Measurements from ENCODE around the gene NT5M.

The NT5M gene

DNA sequence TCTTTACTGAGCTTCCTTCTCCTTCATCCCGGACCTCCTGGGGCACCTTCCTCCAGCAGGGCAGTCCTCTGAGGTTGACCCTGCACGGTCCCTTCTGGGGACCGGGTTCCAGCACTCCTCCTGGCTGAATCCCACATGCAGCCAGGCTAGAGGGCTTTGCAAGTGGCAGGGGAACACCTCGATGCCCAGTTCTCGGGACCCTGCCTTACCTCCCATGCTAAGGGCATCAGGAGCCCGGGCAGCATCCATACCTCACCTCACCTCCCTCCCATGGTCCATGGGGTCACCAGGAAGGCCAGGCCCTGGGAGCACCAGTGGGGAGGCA is 81.1 kb downstream of the NT5M start:
- TF ChIP-seq, protein P1, sequence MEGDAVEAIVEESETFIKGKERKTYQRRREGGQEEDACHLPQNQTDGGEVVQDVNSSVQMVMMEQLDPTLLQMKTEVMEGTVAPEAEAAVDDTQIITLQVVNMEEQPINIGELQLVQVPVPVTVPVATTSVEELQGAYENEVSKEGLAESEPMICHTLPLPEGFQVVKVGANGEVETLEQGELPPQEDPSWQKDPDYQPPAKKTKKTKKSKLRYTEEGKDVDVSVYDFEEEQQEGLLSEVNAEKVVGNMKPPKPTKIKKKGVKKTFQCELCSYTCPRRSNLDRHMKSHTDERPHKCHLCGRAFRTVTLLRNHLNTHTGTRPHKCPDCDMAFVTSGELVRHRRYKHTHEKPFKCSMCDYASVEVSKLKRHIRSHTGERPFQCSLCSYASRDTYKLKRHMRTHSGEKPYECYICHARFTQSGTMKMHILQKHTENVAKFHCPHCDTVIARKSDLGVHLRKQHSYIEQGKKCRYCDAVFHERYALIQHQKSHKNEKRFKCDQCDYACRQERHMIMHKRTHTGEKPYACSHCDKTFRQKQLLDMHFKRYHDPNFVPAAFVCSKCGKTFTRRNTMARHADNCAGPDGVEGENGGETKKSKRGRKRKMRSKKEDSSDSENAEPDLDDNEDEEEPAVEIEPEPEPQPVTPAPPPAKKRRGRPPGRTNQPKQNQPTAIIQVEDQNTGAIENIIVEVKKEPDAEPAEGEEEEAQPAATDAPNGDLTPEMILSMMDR (IDR thresholded peaks at IDR 0.05), result no peak
- no peak overlapping the region for H3K4me3 ChIP-seq
- no peak for DNase-seq (ENCODE audit: low spot score)
- no peak overlapping the region for H3K27ac ChIP-seq

DNA sequence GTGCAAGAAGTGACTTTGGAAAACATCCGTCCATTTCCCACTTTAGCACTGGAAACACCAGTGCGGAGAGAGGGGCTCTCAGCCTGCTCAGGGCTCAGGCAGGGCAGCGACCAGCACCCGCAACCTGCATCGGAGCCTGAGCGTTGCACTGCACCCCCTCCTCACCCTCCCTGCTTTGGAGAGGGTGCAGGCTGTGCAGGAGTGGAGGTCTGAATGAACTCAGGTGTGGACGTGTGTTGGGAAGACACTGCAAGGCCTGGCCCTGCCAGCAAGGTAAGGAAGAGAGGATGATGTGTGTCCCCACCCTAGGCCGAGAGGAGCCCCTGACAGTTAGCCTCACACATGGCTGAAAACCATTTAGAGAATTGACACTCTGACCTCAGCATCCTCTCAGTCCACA is 81.8 kb downstream of the NT5M start:
- TF ChIP-seq, protein P1 (IDR thresholded peaks at IDR 0.05), result no peak
- no peak overlapping the region for H3K27ac ChIP-seq
- no peak for DNase-seq (ENCODE audit: low spot score)
- H3K4me3 ChIP-seq, result no peak overlapping the region

DNA sequence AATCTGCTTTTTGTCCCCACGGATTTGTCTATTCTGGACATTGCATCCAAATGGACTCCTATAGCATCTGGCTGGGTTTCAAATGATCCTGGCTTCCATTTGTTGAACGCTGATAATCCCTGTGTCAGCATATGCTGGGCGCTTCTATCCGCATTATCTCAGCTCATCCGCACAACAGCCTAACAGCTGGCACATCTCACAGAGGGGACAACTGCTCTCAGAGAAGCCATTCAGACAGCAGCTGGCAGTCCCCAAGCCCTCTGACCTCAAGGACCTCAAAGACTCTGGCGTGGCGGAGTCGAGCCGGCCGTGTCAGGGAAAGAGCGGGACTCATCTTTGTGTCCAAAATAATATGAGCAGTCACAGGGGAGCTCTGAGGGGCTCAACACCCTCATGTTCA is 82.3 kb downstream of the NT5M start:
- no peak for DNase-seq (ENCODE audit: low spot score)
- no peak overlapping the region for H3K27ac ChIP-seq
- H3K4me3 ChIP-seq, result no peak overlapping the region
- TF ChIP-seq, protein P1 (IDR thresholded peaks at IDR 0.05), result no peak

DNA sequence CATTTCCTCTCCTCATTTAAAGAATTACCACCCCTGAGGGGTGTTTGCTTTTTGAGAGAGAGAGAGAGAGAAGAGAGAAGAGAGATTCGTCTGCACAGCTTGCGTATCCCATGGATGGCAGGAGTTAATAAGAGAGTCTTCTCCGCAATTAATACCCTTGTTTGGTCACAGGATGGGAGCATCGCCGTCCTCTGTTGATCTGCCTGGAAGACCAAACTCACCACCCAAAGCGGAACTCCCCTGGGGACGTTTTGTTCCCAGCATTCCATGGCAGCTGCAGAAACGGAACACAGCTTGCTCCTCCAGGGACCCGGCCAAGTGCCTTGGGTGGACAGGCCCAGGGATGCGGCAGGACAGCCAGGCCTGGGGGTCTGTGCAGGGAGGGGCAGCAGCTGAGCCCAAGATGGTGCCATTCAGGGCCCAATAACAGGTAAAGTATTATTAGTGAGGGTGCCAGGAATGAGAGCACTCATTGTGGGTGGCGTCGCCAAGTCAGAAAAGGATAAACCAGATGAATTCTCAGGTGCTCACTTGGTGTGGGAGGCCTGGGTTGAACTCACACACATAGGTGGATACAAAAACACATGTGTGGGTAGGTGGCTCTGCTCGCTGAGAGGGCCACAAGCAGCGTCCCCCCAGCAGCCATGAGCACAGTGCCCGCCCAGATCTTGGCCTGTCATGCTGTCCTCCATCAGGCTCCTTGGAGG is 83.1 kb downstream of the NT5M start:
- no peak overlapping the region for H3K4me3 ChIP-seq
- DNase-seq (ENCODE audit: low spot score), result no peak
- H3K27ac ChIP-seq, result no peak overlapping the region
- TF ChIP-seq, protein P1 (IDR thresholded peaks at IDR 0.05), result no peak

DNA sequence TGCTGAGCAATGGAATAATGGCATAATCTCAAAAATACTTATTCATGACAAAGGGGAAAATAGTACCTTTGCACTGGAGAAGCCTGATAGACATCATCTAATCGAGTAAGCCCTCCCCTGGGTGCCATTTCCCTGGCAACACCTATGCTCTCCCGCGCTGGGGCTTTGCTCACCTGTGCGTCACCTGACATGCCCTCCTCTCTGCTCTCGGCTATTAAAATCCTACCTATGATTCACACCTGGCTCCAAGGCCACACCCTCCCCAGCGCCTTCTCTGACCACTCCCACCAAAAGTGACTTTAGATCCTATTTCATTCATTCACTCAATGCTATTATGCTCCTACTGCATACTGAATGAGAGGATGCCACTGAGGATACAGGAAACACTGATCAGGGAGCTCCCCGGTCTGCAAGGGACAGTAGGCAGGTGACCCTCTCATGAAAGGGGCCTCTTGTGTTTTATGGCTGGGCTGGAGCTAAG is 83.9 kb downstream of the NT5M start:
- TF ChIP-seq, protein P1 (IDR thresholded peaks at IDR 0.05), result no peak
- DNase-seq (ENCODE audit: low spot score), result no peak
- no peak overlapping the region for H3K27ac ChIP-seq
- H3K4me3 ChIP-seq, result no peak overlapping the region

DNA sequence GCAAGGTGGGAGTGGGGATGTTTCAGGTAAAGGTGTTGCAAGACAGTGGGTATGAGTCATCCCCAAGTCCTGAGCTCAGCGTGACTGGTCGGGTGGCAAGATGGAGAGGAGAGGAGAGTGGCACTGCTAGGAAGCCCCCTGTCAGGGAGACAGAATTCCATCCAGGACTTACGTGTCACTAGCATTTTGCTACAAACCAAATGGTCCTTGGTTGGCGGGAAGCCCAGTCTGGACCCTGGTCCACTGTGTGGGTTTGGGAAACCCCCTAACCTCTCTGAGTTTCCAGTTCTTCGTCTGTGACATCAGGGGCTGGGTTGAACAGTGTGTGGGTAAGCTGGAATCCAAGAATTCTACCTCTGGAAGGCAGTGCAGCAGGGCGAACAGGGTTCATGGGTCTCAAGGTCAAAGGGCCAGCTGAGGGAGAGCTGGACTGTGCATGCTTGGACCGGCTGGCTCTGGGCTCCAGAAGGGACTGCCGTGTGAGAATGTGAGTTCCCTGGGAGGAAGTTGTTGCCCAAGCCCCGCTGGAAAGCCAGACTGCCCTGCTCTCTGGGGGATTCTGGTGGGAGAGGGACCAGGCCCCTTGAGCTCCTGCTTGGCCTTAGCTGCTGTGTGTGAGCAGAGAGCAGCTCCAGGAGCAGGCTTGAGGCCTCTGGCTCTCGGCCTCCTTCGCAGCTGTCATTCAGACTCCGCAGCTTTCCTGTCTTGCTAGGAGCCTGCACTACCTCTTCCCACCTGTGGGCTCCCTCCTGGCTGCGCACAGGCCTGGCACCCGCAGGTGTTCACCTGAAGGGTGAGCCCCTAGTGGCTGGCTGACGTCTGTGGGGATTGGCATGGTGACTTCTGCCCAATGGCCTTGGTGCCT is 84.6 kb downstream of the NT5M start:
- TF ChIP-seq, protein P1 (IDR thresholded peaks at IDR 0.05), result no peak
- DNase-seq (ENCODE audit: low spot score), result no peak
- H3K4me3 ChIP-seq, result no peak overlapping the region
- H3K27ac ChIP-seq, result no peak overlapping the region

All from coronary artery (tissue), 2 donors.